Measurements from ENCODE around the gene LARP1. TPM values are rescaled to one million over a fixed set of nuclear protein-coding genes. Genes with fewer than 3 reads are reported as not detected.

Gene LARP1
- total and polyA plus RNA-seq, 12 donors: 26.4 to 197 (median 163) TPM

- intact Hi-C loops (cut with DNase I): no loop called here
- no peak for TF ChIP-seq CTCF (IDR thresholded peaks at IDR 0.05)
- no peak overlapping the region for H3K4me3 ChIP-seq
- ATAC-seq: no peak
- peaks cover 10 to 78% (median 68%) of the 10 kb centered on the region in 9 donors for H3K4me1 ChIP-seq
- H3K27ac ChIP-seq: peak overlapping the region in 5 of 10 donors; percentile 32 to 65 (median 50)
- H3K27me3 ChIP-seq: no peaks in the 10 kb centered on the region
- DNase-seq: no peak
- no peaks in the 10 kb centered on the region for H3K36me3 ChIP-seq
- H3K9me3 ChIP-seq: no peaks in the 10 kb centered on the region
- 58 to 67% methylated on average over 5 of the region's 5 CpGs for WGBS, 2 donors
Measured at GRCh38 chr5:154761046-154761736, 6.0 kb downstream of the LARP1 start.

GRCh38 chr5:154762261-154762660, 7.1 kb downstream of the LARP1 start:
- no peak overlapping the region for H3K4me3 ChIP-seq
- H3K4me1 ChIP-seq: peaks cover 19 to 89% (median 79%) of the 10 kb centered on the region in 9 donors
- 40 to 57% methylated on average over 1 of the region's 1 CpG for WGBS, 2 donors
- TF ChIP-seq CTCF (IDR thresholded peaks at IDR 0.05): no peak
- peak overlapping the region in 8 of 10 donors; percentile 21 to 65 (median 36) for H3K27ac ChIP-seq
- H3K9me3 ChIP-seq: no peaks in the 10 kb centered on the region
- H3K27me3 ChIP-seq: no peaks in the 10 kb centered on the region
- ATAC-seq: peak in 3 of 8 donors; percentile 37 to 50 (median 42)
- no peaks in the 10 kb centered on the region for H3K36me3 ChIP-seq
- intact Hi-C loops (cut with DNase I): no loop called here
- DNase-seq: no peak

GRCh38 chr5:154762700-154763099, 7.5 kb downstream of the LARP1 start:
- DNase-seq (no peak), ATAC-seq (no peak)
- Histone ChIP-seq H3K4me1 (peaks cover 21 to 94% (median 83%) of the 10 kb centered on the region in 9 donors), H3K4me3 (no peak overlapping the region), H3K27ac (peak overlapping the region in 6 of 10 donors; percentile 32 to 65 (median 44)), H3K9me3 (no peaks in the 10 kb centered on the region), H3K36me3 (no peaks in the 10 kb centered on the region), H3K27me3 (no peaks in the 10 kb centered on the region)
- intact Hi-C loops (cut with DNase I): no loop called here
- 47 to 56% methylated on average over 1 of the region's 1 CpG for WGBS, 2 donors
- TF ChIP-seq CTCF (IDR thresholded peaks at IDR 0.05): no peak

GRCh38 chr5:154764967-154765366, 9.8 kb downstream of the LARP1 start:
- H3K27ac ChIP-seq: no peak overlapping the region
- H3K9me3 ChIP-seq: no peaks in the 10 kb centered on the region
- no peaks in the 10 kb centered on the region for H3K27me3 ChIP-seq
- ATAC-seq: no peak
- intact Hi-C loops (cut with DNase I): loop anchor here in 1 of 10 donors (5.0 kb wide), 1 partner anchor 37 kb away; no protein-coding TSS in a partner anchor
- peaks cover 24 to 92% (median 82%) of the 10 kb centered on the region in 9 donors for H3K4me1 ChIP-seq
- DNase-seq: no peak
- TF ChIP-seq CTCF (IDR thresholded peaks at IDR 0.05): no peak
- H3K4me3 ChIP-seq: no peak overlapping the region
- H3K36me3 ChIP-seq: no peaks in the 10 kb centered on the region
- WGBS, 2 donors: 67 to 69% methylated on average over 3 of the region's 3 CpGs

Data from heart right ventricle (tissue), 16 donors.